GM12891 (cell line): ENCODE measurements around the gene NMT1.

Experiments used
- DNase-seq: peaks from one replicate; pipeline ENCODE4 v3.0.0; 2011; ENCODE audit warnings: low spot score; ENCODE audit not compliant: insufficient read length
- FAIRE-seq: peaks from 2 replicates; lab custom pipeline; 2011; peaks lifted over from hg19 to GRCh38; lab: Jason Lieb, UNC
- PAX5 ChIP-seq: IDR thresholded peaks from 2 replicates; pipeline ENCODE4 v1.6.1; 2011; ENCODE audit warnings: low read length, moderate library complexity, mild to moderate bottlenecking; ENCODE audit not compliant: insufficient read depth, severe bottlenecking
- POLR2A ChIP-seq: IDR thresholded peaks from 2 replicates; pipeline ENCODE4 v1.6.1; 2011; ENCODE audit warnings: low read depth, low read length, control low read depth
- POLR2AphosphoS5 ChIP-seq: IDR thresholded peaks from 2 replicates; pipeline ENCODE4 v1.6.1; 2011; ENCODE audit warnings: low read depth, low read length, control low read depth
- POU2F2 ChIP-seq: IDR thresholded peaks from 2 replicates; pipeline ENCODE4 v1.6.1; 2011; ENCODE audit warnings: low read depth, mild to moderate bottlenecking, control low read depth, low read length, moderate library complexity
- SPI1 ChIP-seq: IDR thresholded peaks from 2 replicates; pipeline ENCODE4 v1.6.1; 2011; ENCODE audit warnings: low read depth, low read length, control low read depth
- TAF1 ChIP-seq: IDR thresholded peaks from 2 replicates; pipeline ENCODE4 v1.6.1; 2011; ENCODE audit warnings: low read depth, low read length, control low read depth

The NMT1 gene

DNA sequence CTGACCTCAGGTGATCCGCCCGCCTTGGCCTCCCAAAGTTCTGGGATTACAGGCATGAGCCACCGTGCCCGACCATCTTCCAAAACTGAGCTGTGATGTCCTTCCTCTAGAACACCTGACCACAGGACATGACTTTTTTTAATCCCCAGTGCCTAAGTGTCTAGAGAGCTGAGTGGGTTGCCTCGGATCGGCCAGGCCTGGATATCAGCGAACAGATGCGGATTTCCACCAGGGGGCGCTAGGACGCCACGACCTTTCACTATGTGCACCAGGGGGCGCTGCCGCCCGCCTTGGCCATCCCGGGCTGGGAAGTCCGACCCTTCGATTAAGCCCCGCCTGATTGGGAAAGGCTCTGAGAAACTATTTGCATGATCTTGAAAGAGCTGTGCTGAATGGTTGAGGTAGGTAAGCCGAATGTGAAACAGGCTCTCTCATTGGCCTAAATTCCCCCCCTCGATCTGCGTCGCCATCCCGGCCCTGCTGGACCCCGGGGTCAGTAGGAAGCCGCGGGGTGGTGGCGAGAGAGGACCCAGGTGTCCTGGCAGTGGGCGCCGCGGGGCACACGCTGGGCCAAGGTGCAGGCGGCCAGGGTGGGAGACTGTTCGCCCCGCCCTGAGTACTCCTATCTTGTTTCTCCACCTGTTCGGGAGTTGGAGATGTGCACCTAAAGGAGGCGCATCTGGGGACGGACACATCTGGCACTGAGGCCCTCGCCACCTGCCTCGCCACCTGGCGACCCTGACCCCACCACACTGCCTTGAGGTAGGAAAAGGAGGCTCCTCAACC is 74.3 kb downstream of the NMT1 start, which contains the start of gene ACBD4:
Gene ACBD4, plus strand, starts transcription at position 496 of the 786 bp plus-strand sequence. CDS start 458 bp downstream, outside the sequence.
- TF ChIP-seq SPI1 = 0 out of 2 replicates have a peak, but pooled peaks have one; percentile 4
- peak; percentile 100 for TF ChIP-seq POU2F2
- no peak for TF ChIP-seq PAX5
- no peak for TF ChIP-seq TAF1
- DNase-seq (peak; percentile 94), FAIRE-seq (peak; percentile 99)

GRCh38 chr17:45135978-45136791 is 75.1 kb downstream of the NMT1 start:
- FAIRE-seq (peak; percentile 31), DNase-seq (no peak)
- no peak for TF ChIP-seq POLR2A
- no peak for TF ChIP-seq SPI1
- no peak for TF ChIP-seq TAF1
- TF ChIP-seq PAX5 = no peak

DNA sequence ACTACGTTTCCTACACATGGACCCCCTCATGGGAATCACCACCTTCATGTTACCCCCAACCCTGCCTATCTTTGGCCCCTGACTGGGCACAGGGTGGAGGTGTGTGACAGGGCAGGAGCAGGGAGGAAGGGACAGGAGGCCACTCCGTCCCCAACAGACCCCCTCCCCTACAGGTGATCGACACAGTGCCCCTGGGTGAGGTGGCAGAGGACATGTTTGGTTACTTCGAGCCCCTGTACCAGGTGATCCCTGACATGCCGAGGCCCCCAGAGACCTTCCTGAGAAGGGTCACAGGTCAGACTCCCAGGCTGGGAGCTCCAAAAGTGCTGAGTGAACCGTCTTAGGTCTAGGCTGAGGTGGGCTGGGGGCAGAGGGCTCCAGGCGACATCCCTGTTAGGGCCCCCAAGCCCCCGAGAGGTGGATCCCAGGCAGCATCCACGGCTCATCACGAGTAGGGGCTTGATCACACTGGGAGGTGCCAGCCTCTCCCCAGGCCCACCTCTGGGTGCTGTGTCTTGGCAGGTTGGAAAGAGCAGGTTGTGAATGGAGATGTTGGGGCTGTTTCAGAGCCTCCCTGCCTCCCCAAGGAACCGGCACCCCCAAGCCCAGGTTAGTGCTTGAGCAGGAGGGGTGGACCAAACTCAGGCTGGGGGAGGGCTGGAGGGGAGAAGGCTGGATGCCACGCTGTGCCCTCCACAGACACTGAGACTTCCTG is 75.9 kb downstream of the NMT1 start:
- DNase-seq = no peak
- no peak for TF ChIP-seq TAF1
- TF ChIP-seq POU2F2 = no peak
- TF ChIP-seq POLR2A = no peak
- no peak for TF ChIP-seq POLR2AphosphoS5
- no peak for TF ChIP-seq PAX5
- no peak for TF ChIP-seq SPI1
- FAIRE-seq = peak; percentile 5

DNA sequence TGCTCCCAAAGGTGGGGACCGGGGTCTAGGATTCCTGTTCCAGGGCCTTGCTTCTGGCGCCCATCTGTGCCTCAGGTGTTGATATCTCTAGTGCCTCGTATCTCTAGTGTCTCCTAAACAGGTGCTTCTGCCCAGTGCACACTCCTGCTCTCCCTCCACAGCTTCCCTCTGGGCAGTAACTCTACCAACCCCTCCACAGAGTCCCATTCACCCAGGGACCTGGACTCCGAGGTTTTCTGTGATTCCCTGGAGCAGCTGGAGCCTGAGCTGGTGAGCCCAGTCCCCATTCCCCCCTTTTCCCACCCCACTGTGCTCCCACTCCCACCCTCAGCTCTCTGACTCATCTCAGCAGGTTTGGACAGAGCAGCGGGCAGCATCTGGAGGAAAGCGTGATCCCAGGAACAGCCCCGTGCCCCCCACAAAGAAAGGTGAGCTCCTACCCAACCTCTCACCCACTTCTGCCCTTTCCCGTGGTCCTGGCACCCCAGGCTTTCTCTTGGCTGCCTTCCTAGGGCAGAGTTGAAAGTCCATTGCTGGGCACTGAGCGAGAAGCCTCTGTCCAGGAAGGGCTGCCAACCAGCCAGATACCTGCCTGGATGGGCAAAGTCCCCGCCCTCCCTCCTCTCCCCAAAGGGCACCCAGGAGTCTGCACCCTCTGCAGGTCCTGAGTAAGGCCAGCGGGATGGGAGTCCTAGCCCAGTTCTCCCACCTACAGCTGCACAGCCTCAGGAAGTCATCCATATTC is 76.6 kb downstream of the NMT1 start:
- TF ChIP-seq POLR2AphosphoS5 = no peak
- no peak for TF ChIP-seq SPI1
- no peak for TF ChIP-seq POLR2A
- no peak for TF ChIP-seq PAX5
- no peak for TF ChIP-seq POU2F2
- no peak for TF ChIP-seq TAF1
- FAIRE-seq (no peak), DNase-seq (no peak)

DNA sequence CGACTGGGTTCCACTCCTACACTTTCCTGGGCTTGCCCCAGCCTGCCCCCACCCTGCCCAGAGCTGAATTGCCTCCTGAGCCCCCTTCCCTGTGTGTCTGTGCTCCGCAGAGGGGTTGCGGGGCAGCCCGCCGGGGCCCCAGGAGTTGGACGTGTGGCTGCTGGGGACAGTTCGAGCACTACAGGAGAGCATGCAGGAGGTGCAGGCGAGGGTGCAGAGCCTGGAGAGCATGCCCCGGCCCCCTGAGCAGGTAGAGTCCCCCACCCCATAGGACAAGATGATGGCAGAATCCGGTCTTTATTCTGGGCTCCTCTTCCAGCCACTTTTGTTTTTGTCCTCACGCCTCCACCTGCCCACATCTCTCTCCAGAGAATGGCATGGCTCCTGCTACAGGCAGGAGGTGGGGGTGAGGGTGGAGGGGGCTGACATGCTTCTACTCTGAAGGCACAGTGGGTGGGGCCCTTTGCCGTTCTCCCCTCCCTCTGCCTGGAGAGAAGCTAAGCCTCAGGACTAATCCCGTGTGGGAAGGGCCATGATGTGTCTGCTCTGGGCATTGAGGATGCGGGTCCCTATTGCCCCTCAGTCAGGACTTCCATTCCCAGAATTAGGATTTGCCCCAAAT is 77.9 kb downstream of the NMT1 start:
- FAIRE-seq = no peak
- TF ChIP-seq POLR2AphosphoS5 (no peak), POU2F2 (no peak), PAX5 (no peak), TAF1 (no peak), SPI1 (no peak), POLR2A (no peak)
- no peak for DNase-seq

DNA sequence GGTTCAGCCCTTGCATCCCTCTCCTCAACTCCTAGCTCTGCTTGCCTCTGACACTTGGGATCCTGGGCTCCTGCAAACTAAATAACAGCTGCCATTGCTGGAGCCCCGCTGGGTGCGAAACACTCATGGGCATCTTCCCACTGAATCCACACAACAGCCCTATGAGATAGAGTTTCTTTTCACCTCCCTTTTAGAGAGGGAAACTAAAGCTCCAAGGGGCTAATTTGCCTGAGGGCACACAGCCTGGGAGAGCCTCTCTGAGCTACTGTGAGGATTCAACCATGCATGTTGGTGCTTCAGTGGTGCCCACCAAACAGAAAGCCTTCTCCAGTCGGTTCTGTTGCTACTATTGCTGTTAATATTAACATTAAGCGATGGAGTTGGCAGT is 78.4 kb downstream of the NMT1 start:
- DNase-seq (no peak), FAIRE-seq (no peak)
- TF ChIP-seq PAX5 (no peak), POU2F2 (no peak), POLR2AphosphoS5 (no peak), POLR2A (no peak), SPI1 (no peak), TAF1 (no peak)

DNA sequence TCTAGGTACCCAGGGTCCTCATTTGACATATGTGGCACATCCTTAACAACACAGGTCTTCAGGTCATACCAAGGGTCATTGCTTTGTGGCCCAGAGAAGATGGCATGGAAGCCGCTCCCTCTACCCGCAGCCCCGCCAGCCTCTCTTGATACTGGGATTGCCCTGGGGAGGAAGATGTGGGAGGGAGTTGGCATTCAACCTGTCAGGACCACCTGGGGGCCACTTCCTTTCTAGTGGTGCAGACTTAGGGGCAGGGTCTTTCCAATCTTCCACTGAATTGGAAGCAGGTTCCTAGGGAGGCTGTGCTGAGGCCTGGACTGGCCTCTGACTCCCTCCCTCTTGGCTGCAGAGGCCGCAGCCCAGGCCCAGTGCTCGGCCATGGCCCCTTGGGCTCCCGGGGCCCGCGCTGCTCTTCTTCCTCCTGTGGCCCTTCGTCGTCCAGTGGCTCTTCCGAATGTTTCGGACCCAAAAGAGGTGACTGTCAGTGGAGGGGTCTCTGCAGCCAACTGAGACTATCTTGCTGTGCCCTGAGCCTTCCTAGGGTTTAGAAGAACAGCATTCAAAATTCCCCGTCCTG is 82.1 kb downstream of the NMT1 start:
- DNase-seq (no peak), FAIRE-seq (no peak)
- TF ChIP-seq PAX5 (no peak), POU2F2 (no peak), POLR2AphosphoS5 (no peak), TAF1 (no peak), POLR2A (no peak), SPI1 (no peak)

DNA sequence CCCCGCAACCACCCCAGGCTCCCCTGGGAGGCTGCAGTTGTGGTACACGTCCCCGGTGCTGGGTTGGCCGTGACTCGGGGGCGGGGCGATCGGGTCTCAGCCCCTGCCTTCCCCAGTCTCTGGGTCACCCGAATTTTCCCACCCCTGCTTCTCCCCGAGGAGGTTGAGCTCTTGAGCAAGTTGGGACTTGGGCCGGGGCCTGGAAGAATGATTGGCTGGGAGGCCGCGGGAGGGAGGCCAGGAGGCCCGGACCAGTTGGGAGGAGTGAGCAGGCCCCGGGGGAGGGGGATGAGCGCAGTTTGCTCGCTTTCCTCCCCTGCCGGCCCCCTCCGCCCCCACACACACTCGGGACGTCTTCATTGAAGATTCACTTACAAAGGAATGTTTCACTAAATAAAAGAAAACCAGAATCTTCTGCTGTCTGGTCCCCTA is 82.7 kb downstream of the NMT1 start:
- TF ChIP-seq TAF1 (no peak), POU2F2 (no peak)
- DNase-seq (no peak), FAIRE-seq (peak; percentile 68)
